Stimulated activated CD4-positive, alpha-beta T cell treated with anti-CD3 and anti-CD28 coated beads, TNF-alpha, amount 100 ng/mL, for 48 hours (primary cell): ENCODE results near the gene HTT.

ENCODE experiments used
- DNase-seq, 3 donors: peaks; one replicate each; pipeline ENCODE4 v3.0.0-alpha.2; 2020; ENCODE audit warnings: low read depth in 3 of 3

HTT gene

GRCh38 chr4:3218824-3219760 is 144.6 kb downstream of the HTT start:
- no peak for DNase-seq

DNA sequence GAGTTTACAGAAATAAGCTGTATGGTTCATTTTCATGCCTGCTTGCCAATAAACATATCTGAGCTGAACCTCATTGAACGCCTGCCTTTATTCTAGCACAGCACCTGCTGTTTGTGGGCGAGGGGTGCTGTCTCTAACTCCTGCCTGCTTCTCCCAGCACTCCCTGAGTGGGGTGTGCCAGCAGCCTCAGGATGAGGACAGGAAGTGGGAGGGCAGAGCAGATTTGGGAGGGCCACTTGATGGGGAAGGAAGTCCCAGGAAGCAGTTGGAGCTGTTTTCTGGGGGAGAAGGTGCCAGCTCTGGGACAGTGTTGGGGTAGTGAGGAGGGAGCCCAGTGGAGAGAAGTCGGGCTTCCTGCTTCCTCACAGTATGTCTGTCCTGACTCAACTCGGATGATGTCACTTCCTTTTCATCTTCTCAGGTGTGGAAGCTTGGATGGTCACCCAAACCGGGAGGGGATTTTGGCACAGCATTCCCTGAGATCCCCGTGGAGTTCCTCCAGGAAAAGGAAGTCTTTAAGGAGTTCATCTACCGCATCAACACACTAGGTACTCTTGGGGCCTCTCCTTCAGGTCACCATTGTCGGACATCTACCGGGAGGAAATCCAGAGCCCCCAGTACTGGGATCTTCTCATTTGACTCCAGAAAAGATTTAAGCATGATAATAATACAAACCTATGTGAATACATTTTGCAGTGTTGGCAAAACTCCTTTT is 145.4 kb downstream of the HTT start:
- DNase-seq = no peak

DNA sequence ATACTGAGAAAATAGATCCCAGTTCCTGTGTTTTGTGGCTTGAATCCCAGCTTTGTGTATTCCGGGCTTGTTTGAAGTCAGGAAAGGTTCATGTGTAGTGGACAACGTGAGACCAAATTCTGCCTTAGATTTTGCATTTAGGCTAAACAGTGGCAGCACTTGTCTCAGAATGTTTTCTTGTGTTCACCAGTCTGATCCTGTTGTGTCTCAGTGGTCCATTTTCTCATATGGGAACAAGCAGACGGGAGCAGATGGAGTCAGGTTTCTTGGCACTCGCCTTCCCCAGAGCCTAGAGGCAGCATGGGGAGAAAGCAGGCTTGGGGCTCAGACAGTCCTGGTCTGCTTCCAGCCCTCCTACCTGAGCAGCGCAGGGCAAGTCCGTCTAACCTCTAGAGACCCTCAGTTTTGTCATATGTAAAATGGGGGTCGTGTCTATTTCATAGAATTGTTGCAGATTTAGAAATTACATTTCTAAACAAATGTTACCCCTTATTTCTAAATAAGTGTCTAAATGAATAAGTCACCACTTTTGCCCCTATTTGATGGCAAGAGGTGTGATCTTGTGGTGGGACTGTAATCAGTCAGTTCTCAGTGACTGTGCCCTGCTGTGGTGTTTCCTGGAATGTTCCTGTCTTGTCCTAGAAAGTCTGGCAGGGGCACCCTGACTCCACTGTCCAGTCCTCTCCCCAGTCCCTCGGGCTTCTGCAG is 146.1 kb downstream of the HTT start:
- DNase-seq = no peak

- DNase-seq = no peak
Measured at GRCh38 chr4:3221184-3221494, 146.7 kb downstream of the HTT start.

GRCh38 chr4:3221996-3222395 is 147.5 kb downstream of the HTT start:
- DNase-seq = no peak

- DNase-seq = no peak
Measured at GRCh38 chr4:3223346-3223745, 148.9 kb downstream of the HTT start.

DNA sequence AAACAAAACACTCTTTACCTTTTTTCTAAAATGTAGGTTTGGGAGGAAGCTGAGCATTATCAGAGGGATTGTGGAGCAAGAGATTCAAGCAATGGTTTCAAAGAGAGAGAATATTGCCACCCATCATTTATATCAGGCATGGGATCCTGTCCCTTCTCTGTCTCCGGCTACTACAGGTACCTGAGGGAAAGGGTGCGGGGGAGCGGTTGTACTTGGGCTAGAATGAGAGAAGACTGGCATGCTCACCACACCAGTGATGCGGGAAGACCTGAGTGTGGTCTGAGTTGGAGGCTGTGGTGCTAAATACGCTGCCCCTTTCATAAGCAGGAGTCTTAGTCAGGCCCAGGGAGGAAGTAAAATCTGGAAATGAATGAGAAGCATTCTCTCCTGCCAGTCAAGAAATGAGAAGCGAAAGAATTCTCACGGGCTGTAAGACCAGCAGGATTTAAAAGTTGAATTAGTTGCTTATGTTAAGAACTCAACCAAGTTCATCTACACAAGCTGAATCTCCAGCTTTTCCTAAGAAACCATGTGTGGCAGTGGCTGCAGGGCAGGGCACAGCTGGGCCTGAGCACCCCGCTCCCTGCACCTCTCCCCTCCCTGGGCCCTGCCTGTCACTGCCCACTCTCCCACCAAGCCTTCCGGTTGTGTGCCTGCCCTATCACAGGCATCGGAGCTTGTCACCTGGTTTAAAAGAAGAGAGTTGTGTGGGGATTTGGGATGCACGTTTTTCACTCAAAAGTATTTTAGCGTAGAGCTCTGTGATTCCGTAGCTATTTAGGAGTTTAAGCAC is 149.7 kb downstream of the HTT start:
- DNase-seq = no peak

DNA sequence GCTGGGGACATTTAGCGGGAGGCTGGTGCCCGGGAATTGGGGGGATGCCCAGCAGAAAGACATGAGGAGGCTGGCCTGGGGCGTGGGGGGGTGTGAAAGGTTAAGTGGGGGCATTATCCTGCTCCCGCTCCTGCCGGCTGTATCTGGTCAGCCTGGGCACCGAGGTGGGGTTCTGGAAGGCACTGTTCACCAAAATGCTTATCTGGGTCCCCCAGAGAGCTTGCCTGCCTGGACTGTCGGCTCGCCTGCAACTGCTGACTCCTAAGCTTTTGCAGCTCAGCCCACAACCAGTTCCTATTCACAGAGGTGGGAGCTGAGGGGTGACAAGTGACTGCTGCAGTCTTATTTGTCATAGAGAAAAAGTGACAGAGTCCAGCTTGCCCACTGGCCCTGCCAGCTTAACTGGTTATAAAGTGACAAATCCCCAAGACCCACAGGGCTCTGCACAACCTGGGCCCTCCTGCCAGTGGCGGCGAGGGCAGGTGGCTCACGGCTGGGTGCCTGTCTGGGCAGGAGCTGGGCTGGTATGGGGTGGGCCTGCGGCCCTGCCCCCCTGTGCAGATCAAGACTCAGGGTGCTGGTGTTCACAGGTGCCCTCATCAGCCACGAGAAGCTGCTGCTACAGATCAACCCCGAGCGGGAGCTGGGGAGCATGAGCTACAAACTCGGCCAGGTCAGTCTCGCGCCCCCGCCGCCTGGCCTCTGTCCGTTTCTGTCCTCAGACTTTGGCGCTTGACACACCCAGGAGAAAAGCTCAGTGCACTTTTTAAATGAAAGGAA is 150.8 kb downstream of the HTT start:
- DNase-seq = no peak

DNA sequence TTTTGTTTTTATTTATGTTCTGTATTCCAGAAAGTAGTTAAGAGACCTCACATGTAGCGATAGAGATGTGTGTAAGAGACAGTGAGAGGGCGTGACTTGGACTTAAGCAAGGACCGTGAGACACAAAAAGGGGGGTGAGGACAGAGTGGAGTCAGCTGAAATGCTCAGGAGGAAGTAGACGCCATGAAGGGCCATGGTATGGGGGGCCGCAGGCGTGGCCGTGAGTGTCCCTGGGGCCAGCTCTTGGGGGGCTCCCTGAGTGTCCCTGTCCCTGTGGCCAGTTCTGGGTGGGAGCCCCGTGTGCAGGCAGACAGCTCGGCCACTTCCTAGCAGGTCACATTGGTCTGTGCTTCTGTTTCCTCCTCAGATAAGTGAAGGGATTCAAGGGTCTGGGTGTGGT is 151.5 kb downstream of the HTT start:
- DNase-seq = no peak

GRCh38 chr4:3226467-3226866 is 152.0 kb downstream of the HTT start:
- DNase-seq = no peak

GRCh38 chr4:3226944-3227343 is 152.5 kb downstream of the HTT start:
- DNase-seq = no peak

GRCh38 chr4:3227878-3228675 is 153.6 kb downstream of the HTT start:
- DNase-seq = no peak

- DNase-seq = no peak
Measured at GRCh38 chr4:3228881-3229280, 154.4 kb downstream of the HTT start.

DNA sequence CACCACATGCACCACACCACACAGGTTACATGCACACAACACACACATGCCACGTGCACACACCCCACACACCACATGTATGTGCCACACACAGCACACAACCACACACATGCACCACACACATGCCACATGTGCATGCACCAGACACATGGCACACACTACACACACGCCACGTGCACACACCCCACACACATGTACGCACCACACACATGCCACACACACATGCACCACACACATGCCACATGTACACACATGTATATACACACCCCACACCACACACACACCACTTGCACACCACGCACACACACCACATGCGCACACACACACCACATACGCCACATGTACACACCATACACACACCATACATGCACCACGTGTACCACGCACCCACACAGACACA is 154.8 kb downstream of the HTT start:
- DNase-seq = no peak

GRCh38 chr4:3229964-3230363 is 155.5 kb downstream of the HTT start:
- DNase-seq = no peak

- DNase-seq = no peak
Measured at GRCh38 chr4:3231471-3231870, 157.0 kb downstream of the HTT start.

DNA sequence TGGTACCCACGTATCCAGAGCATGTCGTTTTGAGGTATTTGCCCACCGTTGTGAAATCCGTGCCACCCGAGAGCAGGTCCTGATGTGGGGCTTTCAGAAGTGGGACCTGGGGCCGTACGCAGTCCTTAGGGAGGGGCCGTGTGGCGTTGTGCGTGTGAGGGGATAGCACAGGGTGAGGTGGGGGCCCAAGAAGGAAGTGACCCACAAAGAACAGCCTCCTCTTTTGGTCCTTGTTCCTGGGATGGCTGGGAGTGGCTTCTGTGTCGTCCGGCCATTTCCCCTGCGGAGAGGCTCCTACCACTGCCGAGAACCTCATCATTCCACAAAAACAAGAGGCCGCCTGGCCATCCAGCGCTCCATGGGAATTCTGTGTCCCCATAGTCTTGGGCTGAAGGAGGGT is 157.5 kb downstream of the HTT start:
- no peak for DNase-seq

- DNase-seq = no peak
Measured at GRCh38 chr4:3232871-3233271, 158.4 kb downstream of the HTT start.

DNA sequence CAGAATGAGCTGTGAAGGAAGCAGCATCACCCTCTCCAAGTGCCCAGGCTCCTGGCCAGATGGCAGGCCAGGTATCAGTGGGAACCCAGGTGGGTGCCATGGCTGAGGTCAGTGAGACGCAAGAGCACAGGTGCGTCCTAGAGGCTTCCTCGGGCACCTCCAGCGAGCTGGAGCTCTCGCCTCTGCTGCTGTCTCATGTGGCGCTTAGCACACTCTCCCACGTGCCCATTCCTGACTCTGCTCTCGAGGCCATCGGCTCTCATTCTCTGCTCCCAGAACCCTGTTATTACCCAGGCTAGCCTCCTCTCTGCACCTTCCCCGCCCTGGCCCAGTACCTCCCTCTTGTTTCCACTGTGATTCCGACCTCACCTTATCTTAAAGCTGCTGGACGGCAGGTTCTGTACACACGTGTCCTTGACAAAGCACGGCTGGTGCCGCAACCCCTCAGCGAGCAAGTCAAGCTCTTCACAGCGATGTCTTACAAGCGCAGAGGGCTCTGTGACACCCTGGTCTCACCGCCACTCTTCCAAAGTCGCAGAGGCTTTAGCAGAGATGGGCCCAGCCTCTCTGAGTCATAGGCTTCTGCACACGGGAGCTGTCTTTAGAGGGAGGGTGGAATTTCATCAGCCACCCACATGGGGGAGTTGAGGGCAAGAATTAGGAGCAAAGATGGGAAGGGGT is 159.1 kb downstream of the HTT start:
- DNase-seq = no peak
